Measurements from ENCODE around the gene G6PD.

Gene G6PD

DNA sequence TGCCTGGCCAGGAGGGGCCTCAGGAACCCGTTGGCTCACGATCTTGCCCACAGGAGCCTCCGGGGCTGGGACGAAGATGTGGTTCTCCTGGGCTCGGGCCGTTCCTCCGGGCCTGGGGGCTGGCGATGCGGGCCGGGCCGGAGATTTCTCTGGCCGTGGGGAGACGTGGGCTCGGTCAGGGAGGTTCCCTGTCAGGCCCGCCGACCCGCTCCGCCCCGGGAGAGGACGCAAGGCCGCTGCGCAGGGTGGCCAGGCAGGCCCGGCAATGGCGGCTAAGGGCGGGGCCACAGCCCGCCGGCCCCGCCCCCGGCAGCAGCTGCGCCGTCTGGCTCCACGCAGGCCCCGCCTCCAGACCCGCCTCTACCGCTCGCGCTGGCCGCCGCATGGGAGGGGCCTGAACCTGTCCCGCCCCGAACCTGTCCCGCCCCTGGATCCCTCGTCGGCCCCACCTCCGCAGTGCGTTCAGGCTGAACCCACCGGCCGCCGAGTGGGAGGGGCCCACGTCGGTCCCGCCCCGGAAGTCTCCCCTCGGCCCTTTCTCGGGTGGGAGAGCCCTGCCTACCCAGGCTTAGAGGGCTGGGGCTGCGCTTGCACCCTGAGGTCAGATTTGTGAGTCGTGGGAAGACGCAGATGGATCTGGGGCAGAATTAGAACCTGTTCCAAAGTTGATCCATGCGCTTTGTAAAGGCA, 30.5 kb downstream of the G6PD start, which contains the start of gene FAM3A:
Gene FAM3A (minus strand): TSS at position 267 of the 690 bp plus-strand sequence. CDS start 460 bp downstream, outside the sequence.
- H3K4me3 ChIP-seq (ENCODE audit: low read depth, low read length): peak within 1 kb of the TSS; percentile 71
- DNase-seq (ENCODE audit: low read depth): peak; percentile 91
- TF ChIP-seq, protein P1, sequence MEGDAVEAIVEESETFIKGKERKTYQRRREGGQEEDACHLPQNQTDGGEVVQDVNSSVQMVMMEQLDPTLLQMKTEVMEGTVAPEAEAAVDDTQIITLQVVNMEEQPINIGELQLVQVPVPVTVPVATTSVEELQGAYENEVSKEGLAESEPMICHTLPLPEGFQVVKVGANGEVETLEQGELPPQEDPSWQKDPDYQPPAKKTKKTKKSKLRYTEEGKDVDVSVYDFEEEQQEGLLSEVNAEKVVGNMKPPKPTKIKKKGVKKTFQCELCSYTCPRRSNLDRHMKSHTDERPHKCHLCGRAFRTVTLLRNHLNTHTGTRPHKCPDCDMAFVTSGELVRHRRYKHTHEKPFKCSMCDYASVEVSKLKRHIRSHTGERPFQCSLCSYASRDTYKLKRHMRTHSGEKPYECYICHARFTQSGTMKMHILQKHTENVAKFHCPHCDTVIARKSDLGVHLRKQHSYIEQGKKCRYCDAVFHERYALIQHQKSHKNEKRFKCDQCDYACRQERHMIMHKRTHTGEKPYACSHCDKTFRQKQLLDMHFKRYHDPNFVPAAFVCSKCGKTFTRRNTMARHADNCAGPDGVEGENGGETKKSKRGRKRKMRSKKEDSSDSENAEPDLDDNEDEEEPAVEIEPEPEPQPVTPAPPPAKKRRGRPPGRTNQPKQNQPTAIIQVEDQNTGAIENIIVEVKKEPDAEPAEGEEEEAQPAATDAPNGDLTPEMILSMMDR (IDR thresholded peaks at IDR 0.05; ENCODE audit: low read depth, low read length): no peak
- TF ChIP-seq MYC (IDR thresholded peaks at IDR 0.05; ENCODE audit: low read depth, low read length) (no peak), POLR2A (IDR thresholded peaks at IDR 0.05; ENCODE audit: extremely low read depth, insufficient read length) (peak; percentile 82)
- TF ChIP-seq, protein P2, sequence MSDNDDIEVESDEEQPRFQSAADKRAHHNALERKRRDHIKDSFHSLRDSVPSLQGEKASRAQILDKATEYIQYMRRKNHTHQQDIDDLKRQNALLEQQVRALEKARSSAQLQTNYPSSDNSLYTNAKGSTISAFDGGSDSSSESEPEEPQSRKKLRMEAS (IDR thresholded peaks at IDR 0.05; ENCODE audit: low read depth, low read length): no peak

DNA sequence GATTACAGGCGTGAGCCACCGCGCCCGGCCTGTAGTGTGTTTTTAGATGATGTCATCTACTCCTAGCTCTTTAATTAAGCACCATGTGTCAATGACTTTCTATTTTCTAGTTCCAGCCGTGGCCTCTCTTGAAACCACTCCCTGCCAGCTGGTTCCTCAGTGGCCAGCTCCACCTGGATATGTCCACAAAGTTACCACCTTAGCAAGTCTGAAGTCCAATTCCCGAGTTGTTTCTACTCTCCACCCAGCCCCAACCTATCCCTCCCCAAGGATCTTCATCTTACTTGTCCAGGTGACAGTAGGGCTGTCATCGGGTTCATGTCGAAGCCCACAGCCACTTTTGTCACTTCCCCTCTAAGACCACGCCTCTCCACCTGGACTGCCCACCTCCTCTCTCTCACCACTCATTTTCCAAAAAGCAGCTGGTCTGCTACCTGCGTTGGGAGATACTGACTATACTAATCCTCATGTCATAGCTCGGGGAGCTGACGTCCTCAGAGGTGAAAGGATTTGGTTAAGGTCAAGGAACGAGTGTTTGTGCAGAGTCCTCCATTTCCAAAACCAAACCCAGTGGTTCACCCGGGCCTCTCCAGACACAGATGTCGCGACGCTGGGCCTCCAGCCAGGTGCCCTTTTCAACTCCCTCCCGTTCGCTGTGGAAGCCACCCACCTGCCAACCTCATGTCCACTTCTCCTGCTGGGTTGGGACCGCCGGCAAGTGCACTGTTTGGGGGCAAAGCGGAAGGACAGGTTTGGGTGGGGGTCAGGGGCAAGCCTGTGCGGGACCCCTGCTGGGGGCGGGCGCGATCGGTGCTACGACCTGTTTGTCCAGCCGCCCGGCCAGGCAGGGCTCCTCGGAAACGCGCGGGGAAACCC, 31.3 kb downstream of the G6PD start:
- DNase-seq (ENCODE audit: low read depth): no peak
- peak overlapping the region; percentile 63 for H3K4me3 ChIP-seq (ENCODE audit: low read depth, low read length)
- TF ChIP-seq, protein P2 (IDR thresholded peaks at IDR 0.05; ENCODE audit: low read depth, low read length): no peak
- TF ChIP-seq, protein P1 (IDR thresholded peaks at IDR 0.05; ENCODE audit: low read depth, low read length): no peak
- no peak for TF ChIP-seq POLR2A (IDR thresholded peaks at IDR 0.05; ENCODE audit: extremely low read depth, insufficient read length)
- TF ChIP-seq MYC (IDR thresholded peaks at IDR 0.05; ENCODE audit: low read depth, low read length): no peak

DNA sequence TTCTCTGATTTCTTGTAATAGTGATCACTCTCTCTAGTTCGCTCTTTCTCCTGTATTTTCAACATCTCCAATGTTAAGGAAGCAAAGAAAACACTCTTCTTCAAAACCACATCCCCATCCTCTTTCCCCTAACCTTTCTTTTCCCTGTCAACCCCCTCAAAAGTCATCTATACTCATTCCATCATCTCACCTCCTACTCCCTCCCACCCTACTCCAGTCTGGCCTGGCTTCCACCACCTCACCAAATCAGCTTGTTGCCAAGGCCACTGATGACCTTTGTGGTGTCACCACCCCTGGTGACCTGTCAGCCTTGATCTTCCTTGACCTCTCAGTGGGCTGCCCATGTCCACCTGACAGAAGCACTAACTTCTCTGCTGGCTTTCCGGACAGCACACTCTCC, 32.9 kb downstream of the G6PD start:
- H3K4me3 ChIP-seq (ENCODE audit: low read depth, low read length): no peak overlapping the region
- no peak for TF ChIP-seq MYC (IDR thresholded peaks at IDR 0.05; ENCODE audit: low read depth, low read length)
- TF ChIP-seq, protein P1 (IDR thresholded peaks at IDR 0.05; ENCODE audit: low read depth, low read length): no peak
- TF ChIP-seq, protein P2 (IDR thresholded peaks at IDR 0.05; ENCODE audit: low read depth, low read length): no peak
- TF ChIP-seq POLR2A (IDR thresholded peaks at IDR 0.05; ENCODE audit: extremely low read depth, insufficient read length): no peak
- DNase-seq (ENCODE audit: low read depth): no peak

DNA sequence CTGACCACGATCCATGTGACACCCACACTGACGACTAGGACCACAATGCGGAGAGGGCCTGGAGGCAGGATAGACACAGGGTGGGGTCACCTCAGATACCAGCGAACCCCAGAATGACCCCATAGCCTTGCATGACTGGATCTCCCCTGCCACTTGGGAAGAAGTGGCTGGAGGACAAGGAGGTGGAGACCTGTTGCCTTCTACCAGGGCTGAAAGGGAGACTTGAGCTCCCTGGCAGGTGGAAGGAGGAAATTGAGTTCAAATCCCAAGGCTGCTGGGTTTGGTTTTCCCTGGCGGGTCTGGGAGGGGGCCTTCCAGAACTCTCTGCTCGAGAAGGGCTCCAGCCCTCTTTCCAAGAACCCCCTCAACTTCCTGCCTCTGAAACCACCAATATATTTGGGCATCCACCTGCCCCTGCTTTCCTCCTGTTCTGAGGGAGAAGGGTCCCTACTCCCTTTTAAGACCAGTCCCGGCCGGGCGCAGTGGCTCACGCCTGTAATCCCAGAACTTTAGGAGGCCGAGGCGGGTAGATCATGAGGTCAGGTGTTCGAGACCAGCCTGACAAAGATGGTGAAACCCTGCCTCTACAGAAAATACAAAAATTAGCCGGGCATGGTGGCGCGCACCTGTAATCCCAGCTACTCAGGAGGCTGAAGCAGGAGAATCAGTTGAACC, 33.6 kb downstream of the G6PD start:
- no peak overlapping the region for H3K4me3 ChIP-seq (ENCODE audit: low read depth, low read length)
- TF ChIP-seq, protein P1 (IDR thresholded peaks at IDR 0.05; ENCODE audit: low read depth, low read length): no peak
- TF ChIP-seq POLR2A (IDR thresholded peaks at IDR 0.05; ENCODE audit: extremely low read depth, insufficient read length) (no peak), MYC (IDR thresholded peaks at IDR 0.05; ENCODE audit: low read depth, low read length) (no peak)
- TF ChIP-seq, protein P2 (IDR thresholded peaks at IDR 0.05; ENCODE audit: low read depth, low read length): no peak
- DNase-seq (ENCODE audit: low read depth): no peak

DNA sequence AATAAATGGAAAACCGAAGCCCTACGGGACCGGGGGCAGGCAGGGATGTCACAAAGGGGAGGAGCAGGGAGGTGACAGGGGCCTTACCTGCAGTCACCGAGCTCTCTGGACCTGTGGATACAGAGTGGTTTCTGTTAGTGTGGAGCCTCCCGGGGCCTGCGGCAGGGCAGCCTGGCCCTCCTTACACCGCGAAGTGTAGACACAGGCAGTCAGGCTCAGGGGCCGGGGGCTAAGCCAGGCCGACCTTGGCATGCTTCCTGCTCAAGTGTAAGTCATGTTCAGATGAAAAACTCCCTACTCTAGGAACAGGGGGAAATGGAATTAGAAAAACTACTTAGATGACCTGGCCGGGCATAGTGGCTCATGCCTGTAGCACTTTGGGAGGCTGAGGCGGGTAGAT, 34.9 kb downstream of the G6PD start:
- no peak overlapping the region for H3K4me3 ChIP-seq (ENCODE audit: low read depth, low read length)
- no peak for DNase-seq (ENCODE audit: low read depth)
- TF ChIP-seq, protein P1 (IDR thresholded peaks at IDR 0.05; ENCODE audit: low read depth, low read length): no peak
- TF ChIP-seq MYC (IDR thresholded peaks at IDR 0.05; ENCODE audit: low read depth, low read length): no peak
- no peak for TF ChIP-seq POLR2A (IDR thresholded peaks at IDR 0.05; ENCODE audit: extremely low read depth, insufficient read length)
- TF ChIP-seq, protein P2 (IDR thresholded peaks at IDR 0.05; ENCODE audit: low read depth, low read length): no peak
